DOHH2 (cell line): Measurements from ENCODE around the gene TBC1D2B.

Experiments used
- H3F3A ChIP-seq: fragments of 200-600 bp; sonication (generic), shearing (Covaris generic); 2 replicates; pipeline ENCODE4 v1.6.0; 2016; ENCODE audit warnings: antibody characterized with exemption, mild to moderate bottlenecking; ENCODE audit not compliant: control insufficient read depth, insufficient read depth
- H3K27ac ChIP-seq: fragments of 200-600 bp; sonication (generic); 2 replicates; pipeline ENCODE4 v1.5.1; 2014; ENCODE audit warnings: low read depth, mild to moderate bottlenecking, low read length, moderate library complexity
- H3K27me3 ChIP-seq: fragments of 200-600 bp; sonication (generic); 2 replicates; pipeline ENCODE4 v1.6.1; 2014; ENCODE audit warnings: mild to moderate bottlenecking, low read length, mixed read lengths; ENCODE audit not compliant: control insufficient read depth
- H3K36me3 ChIP-seq: fragments of 200-600 bp; sonication (generic); 2 replicates; pipeline ENCODE4 v1.6.1; 2014; ENCODE audit warnings: mild to moderate bottlenecking, low read length, moderate library complexity, mixed read lengths; ENCODE audit not compliant: control insufficient read depth
- H3K4me1 ChIP-seq: fragments of 200-600 bp; sonication (generic); 2 replicates; pipeline ENCODE4 v1.6.1; 2014; ENCODE audit warnings: mild to moderate bottlenecking, low read length, mixed read lengths; ENCODE audit not compliant: control insufficient read depth
- H3K4me2 ChIP-seq: fragments of 200-600 bp; sonication (generic); 2 replicates; pipeline ENCODE4 v1.6.0; 2014; ENCODE audit warnings: mild to moderate bottlenecking, low read length, moderate library complexity
- H3K4me3 ChIP-seq: fragments of 200-600 bp; sonication (generic); 2 replicates; pipeline ENCODE4 v1.5.1; 2014; ENCODE audit warnings: mild to moderate bottlenecking, low read length, mixed read lengths
- H3K79me2 ChIP-seq: fragments of 200-600 bp; sonication (generic); 2 replicates; pipeline ENCODE4 v1.6.1; 2014; ENCODE audit warnings: mild to moderate bottlenecking, low read length, mixed read lengths; ENCODE audit not compliant: control insufficient read depth
- H3K9me2 ChIP-seq: fragments of 200-600 bp; sonication (generic); replicated peaks from 2 replicates; pipeline ENCODE4 v1.6.1; 2014; ENCODE audit warnings: mild to moderate bottlenecking, low read length, mixed read lengths; ENCODE audit not compliant: control insufficient read depth
- H3K9me3 ChIP-seq: fragments of 200-600 bp; sonication (generic); 2 replicates; pipeline ENCODE4 v1.6.1; 2014; ENCODE audit warnings: antibody characterized with exemption, low read length, mixed read lengths; ENCODE audit not compliant: control insufficient read depth, insufficient read depth
- H4K20me1 ChIP-seq: fragments of 200-600 bp; sonication (generic); 2 replicates; pipeline ENCODE4 v1.6.0; 2014; ENCODE audit warnings: low read depth, mild to moderate bottlenecking, antibody characterized with exemption, low read length, moderate library complexity; ENCODE audit not compliant: control insufficient read depth, insufficient read depth
- EZH2phosphoT487 ChIP-seq: fragments of 200-600 bp; sonication (generic); IDR thresholded peaks from 2 replicates; pipeline ENCODE4 v1.6.1; 2017; ENCODE audit warnings: borderline replicate concordance, mild to moderate bottlenecking, antibody characterized with exemption, low read length, moderate library complexity, mixed read lengths
- TF ChIP-seq, protein P1 (sequence below): fragments of 200-600 bp; sonication (generic); IDR thresholded peaks from one replicate; pipeline ENCODE4 v1.5.1; 2014; ENCODE audit warnings: antibody characterized with exemption, mild to moderate bottlenecking, low read depth, low read length; ENCODE audit not compliant: poor library complexity, severe bottlenecking

The TBC1D2B gene

DNA sequence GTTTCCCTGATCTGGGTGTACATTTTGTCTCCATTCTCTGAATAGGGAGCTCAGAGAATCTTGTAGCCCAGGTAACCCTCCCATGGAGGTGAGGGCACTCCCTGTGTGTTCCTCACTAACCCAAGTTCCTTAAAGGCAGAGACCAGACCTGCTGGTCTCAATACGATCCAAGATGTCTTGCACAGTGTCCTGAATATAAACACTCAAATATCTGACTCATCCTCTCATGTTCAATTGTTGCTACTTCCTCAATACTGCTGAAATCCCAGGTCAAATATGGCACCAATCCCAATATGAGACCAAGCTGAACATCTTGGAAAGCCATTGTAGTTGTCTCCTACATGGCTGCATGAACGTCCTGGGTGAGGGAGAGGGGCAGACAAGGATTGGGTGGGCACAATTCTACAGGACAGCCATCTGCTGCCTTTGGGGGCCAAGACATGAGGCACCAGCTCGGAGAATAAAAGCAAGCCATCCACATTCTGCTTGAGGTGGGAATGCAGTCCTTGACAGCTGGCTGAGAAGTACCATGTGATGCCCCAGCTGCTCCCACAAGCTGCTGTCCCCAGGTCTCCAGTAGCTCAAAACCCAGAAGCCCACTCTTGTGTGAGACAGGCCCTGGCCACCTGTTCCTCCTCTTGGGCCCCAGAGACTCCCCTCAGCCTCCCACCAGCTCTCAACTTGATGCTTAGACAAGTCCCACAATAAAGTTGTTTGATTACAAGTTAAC, 18.2 kb downstream of the TBC1D2B start:
- Histone ChIP-seq H3K27ac (no peak overlapping the region), H3K79me2 (peaks cover 69% of the 10 kb centered on the region), H3F3A (0 out of 2 replicates have a peak, but pooled peaks cover 2% of the 10 kb centered on the region), H3K36me3 (no peaks in the 10 kb centered on the region), H3K4me1 (peaks cover 39% of the 10 kb centered on the region), H3K9me3 (no peaks in the 10 kb centered on the region), H3K27me3 (no peaks in the 10 kb centered on the region), H3K4me2 (no peak overlapping the region), H3K4me3 (no peak overlapping the region), H4K20me1 (peaks cover 2% of the 10 kb centered on the region; the same call in 1 of the 2 replicates), H3K9me2 (no peaks in the 10 kb centered on the region)
- TF ChIP-seq, protein P1, sequence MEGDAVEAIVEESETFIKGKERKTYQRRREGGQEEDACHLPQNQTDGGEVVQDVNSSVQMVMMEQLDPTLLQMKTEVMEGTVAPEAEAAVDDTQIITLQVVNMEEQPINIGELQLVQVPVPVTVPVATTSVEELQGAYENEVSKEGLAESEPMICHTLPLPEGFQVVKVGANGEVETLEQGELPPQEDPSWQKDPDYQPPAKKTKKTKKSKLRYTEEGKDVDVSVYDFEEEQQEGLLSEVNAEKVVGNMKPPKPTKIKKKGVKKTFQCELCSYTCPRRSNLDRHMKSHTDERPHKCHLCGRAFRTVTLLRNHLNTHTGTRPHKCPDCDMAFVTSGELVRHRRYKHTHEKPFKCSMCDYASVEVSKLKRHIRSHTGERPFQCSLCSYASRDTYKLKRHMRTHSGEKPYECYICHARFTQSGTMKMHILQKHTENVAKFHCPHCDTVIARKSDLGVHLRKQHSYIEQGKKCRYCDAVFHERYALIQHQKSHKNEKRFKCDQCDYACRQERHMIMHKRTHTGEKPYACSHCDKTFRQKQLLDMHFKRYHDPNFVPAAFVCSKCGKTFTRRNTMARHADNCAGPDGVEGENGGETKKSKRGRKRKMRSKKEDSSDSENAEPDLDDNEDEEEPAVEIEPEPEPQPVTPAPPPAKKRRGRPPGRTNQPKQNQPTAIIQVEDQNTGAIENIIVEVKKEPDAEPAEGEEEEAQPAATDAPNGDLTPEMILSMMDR = no peak
- no peak for TF ChIP-seq EZH2phosphoT487

DNA sequence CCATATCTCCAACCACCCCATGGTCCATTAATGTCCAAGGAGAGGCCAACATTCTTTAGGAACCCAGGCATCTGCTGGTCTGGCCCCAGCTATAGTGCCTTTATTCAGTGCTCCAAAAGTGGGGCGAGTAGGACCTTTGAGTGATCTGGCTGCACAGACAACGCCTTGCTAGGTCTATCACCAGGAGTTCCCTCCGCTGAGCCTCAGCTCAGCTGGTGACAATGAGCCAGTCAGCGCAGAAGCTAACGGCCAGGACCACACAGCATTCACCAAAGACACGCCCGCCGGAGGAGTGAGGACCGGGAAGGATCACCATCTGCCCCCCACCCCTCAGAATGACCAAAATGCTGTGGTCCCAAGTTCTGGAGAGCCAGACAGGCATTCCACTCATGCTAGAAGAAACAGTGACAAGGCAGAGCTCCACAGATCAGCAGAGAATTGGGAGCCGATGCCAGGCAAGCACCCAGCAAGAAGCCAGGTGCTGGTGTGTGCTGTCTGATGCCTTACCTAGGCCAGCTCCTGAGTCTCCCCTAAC, 19.0 kb downstream of the TBC1D2B start:
- Histone ChIP-seq H3K36me3 (peaks cover 3% of the 10 kb centered on the region; the same call in 1 of the 2 replicates), H3K79me2 (peaks cover 61% of the 10 kb centered on the region), H3K27me3 (no peaks in the 10 kb centered on the region), H3K27ac (no peak overlapping the region), H3K4me3 (no peak overlapping the region), H4K20me1 (peaks cover 2% of the 10 kb centered on the region; the same call in 1 of the 2 replicates), H3K4me1 (peaks cover 39% of the 10 kb centered on the region), H3K4me2 (no peak overlapping the region), H3K9me2 (no peaks in the 10 kb centered on the region), H3K9me3 (no peaks in the 10 kb centered on the region), H3F3A (0 out of 2 replicates have a peak, but pooled peaks cover 2% of the 10 kb centered on the region)
- no peak for TF ChIP-seq EZH2phosphoT487
- TF ChIP-seq, protein P1 = no peak

DNA sequence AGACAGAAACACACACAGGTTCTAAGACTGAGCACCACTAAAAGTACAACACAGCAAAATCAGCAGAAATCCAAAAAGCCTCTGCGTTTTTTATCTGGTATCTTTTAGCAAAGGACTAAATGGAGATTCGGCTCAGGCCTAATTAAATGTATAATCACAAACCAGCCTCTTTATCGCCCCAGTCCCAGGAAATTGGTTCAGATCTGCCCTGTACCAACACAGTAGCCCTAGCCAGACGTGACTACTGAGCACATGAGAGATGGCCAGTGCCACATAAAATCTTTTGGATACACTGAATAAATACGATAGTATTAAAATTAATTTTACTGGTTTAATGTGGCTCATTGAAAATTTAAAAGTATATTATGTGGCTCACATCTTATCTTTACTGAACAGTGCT, 19.7 kb downstream of the TBC1D2B start:
- Histone ChIP-seq H3K79me2 (peaks cover 54% of the 10 kb centered on the region), H3K4me3 (no peak overlapping the region), H3K27ac (no peak overlapping the region), H3F3A (0 out of 2 replicates have a peak, but pooled peaks cover 2% of the 10 kb centered on the region), H3K27me3 (no peaks in the 10 kb centered on the region), H3K9me2 (no peaks in the 10 kb centered on the region), H3K9me3 (no peaks in the 10 kb centered on the region), H4K20me1 (0 out of 2 replicates have a peak, but pooled peaks cover 2% of the 10 kb centered on the region), H3K4me1 (peaks cover 39% of the 10 kb centered on the region), H3K4me2 (no peak overlapping the region), H3K36me3 (peaks cover 7% of the 10 kb centered on the region)
- TF ChIP-seq, protein P1 = no peak
- no peak for TF ChIP-seq EZH2phosphoT487
